ENCODE results near the gene CORIN.

CORIN gene

DNA sequence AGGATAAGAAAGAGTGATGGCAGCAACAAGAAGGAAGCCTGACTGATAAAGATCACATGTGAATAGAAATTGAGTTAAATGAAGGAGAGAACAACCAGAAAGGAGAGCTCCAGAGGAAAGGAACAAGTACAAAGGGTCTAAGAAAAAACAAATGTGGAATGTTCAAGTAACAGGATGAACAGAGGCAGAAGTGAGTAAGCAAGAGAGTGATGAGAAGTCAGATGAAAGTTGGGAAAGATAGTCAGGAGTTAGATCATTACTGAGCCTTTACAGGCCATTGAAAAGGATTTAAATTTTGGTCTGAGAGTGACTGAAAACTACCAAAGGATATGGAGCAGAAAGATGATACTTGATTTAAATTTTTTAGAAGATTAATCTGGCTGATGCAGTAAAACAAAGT, 38.4 kb upstream of the CORIN start:
- H3K14ac ChIP-seq (ENCODE audit: low read length): no peak overlapping the region
- no peaks in the 10 kb centered on the region for H3K79me1 ChIP-seq (ENCODE audit: low read length)
- no peak for DNase-seq
- H2AFZ ChIP-seq (ENCODE audit: insufficient read depth, low read length, poor library complexity): no peak overlapping the region
- H4K8ac ChIP-seq (ENCODE audit: low read depth, low read length): no peak overlapping the region
- H3K79me2 ChIP-seq (ENCODE audit: control insufficient read depth, insufficient read depth, low read length, poor library complexity): no peaks in the 10 kb centered on the region
- H3K23ac ChIP-seq (ENCODE audit: low read length): no peak overlapping the region
- no peaks in the 10 kb centered on the region for H3K9me3 ChIP-seq (ENCODE audit: insufficient read depth, low read depth, low read length)
- H3K18ac ChIP-seq (ENCODE audit: low read length): no peak overlapping the region
- no peak overlapping the region for H3K27ac ChIP-seq (ENCODE audit: low read depth, low read length)
- H2BK120ac ChIP-seq (ENCODE audit: insufficient read depth, low read length, poor library complexity): no peak overlapping the region
- H2AK5ac ChIP-seq (ENCODE audit: low read length): no peak overlapping the region
- peaks cover 5 to 11% of the 10 kb centered on the region in 2 experiments for H3K36me3 ChIP-seq (ENCODE audit: control insufficient read depth in 1 of 2, insufficient read depth in 2 of 2, low read length in 2 of 2)
- H3K9ac ChIP-seq (ENCODE audit: low read length): no peak overlapping the region
- no peak overlapping the region for H2BK12ac ChIP-seq (ENCODE audit: low read length)
- H3K4me3 ChIP-seq (ENCODE audit: low read depth, low read length): no peak overlapping the region
- no peak overlapping the region for H3K4me2 ChIP-seq (ENCODE audit: low read length)
- no peak overlapping the region for H4K91ac ChIP-seq (ENCODE audit: low read depth, low read length)
- H2BK5ac ChIP-seq (ENCODE audit: low read depth, low read length, poor library complexity): no peak overlapping the region
- H3K4ac ChIP-seq (ENCODE audit: low read depth, low read length): no peak overlapping the region
- no peaks in the 10 kb centered on the region for H3K4me1 ChIP-seq (ENCODE audit: control insufficient read depth in 1 of 2, insufficient read depth in 2 of 2, low read length in 2 of 2)
- no peaks in the 10 kb centered on the region for H3K27me3 ChIP-seq (ENCODE audit: insufficient read depth, low read length)
- H4K12ac ChIP-seq (ENCODE audit: low read depth, low read length): no peak overlapping the region

DNA sequence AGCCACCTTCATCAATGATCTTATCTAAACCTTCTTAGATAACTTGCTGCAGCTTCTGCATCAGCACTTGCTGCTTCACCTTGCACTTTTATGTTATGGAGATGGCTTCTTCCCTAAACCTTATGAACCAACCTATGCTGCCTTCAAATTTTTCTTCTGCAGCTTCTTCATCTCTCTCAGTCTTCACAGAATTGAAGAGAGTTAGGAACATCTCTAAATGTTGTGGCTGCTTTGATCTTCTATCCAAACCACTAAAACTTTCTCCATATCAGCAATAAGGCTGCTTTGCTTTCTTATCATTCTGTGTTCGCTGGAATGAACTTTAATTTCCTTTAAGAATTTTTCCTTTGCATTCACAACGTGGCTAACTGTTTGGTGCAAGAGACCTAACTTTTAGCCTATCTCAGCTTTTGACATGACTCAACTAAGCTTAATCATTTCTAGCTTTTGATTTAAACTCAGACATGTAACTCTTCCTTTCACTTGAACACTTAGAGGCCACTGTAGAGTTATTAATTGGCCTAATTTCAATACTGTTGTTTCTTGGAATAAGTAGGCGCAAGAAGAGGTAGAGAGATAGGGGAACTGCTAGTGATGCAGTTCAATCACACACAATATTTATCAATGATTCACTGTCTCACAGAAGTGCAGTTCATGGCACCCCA, 36.1 kb upstream of the CORIN start:
- Histone ChIP-seq H2BK120ac (ENCODE audit: insufficient read depth, low read length, poor library complexity) (no peak overlapping the region), H3K9ac (ENCODE audit: low read length) (no peak overlapping the region), H3K27me3 (ENCODE audit: insufficient read depth, low read length) (no peaks in the 10 kb centered on the region), H3K27ac (ENCODE audit: low read depth, low read length) (no peak overlapping the region), H3K4me3 (ENCODE audit: low read depth, low read length) (no peak overlapping the region), H3K9me3 (ENCODE audit: insufficient read depth, low read depth, low read length) (no peaks in the 10 kb centered on the region), H3K4me1 (ENCODE audit: control insufficient read depth in 1 of 2, insufficient read depth in 2 of 2, low read length in 2 of 2) (no peaks in the 10 kb centered on the region), H3K79me1 (ENCODE audit: low read length) (no peaks in the 10 kb centered on the region), H3K4ac (ENCODE audit: low read depth, low read length) (no peak overlapping the region), H2BK5ac (ENCODE audit: low read depth, low read length, poor library complexity) (no peak overlapping the region), H3K23ac (ENCODE audit: low read length) (no peak overlapping the region), H3K36me3 (ENCODE audit: control insufficient read depth in 1 of 2, insufficient read depth in 2 of 2, low read length in 2 of 2) (peaks cover 2 to 10% of the 10 kb centered on the region in 2 experiments), H2AK5ac (ENCODE audit: low read length) (no peak overlapping the region), H4K91ac (ENCODE audit: low read depth, low read length) (no peak overlapping the region), H3K79me2 (ENCODE audit: control insufficient read depth, insufficient read depth, low read length, poor library complexity) (no peaks in the 10 kb centered on the region), H4K8ac (ENCODE audit: low read depth, low read length) (no peak overlapping the region), H3K14ac (ENCODE audit: low read length) (no peak overlapping the region), H2BK12ac (ENCODE audit: low read length) (no peak overlapping the region), H3K4me2 (ENCODE audit: low read length) (no peak overlapping the region), H4K12ac (ENCODE audit: low read depth, low read length) (no peak overlapping the region), H3K18ac (ENCODE audit: low read length) (no peak overlapping the region), H2AFZ (ENCODE audit: insufficient read depth, low read length, poor library complexity) (no peak overlapping the region)
- no peak for DNase-seq
- no CpG with 5 or more reads among the region's 3 CpGs for WGBS (ENCODE audit: extremely low coverage, insufficient coverage, insufficient read length)

DNA sequence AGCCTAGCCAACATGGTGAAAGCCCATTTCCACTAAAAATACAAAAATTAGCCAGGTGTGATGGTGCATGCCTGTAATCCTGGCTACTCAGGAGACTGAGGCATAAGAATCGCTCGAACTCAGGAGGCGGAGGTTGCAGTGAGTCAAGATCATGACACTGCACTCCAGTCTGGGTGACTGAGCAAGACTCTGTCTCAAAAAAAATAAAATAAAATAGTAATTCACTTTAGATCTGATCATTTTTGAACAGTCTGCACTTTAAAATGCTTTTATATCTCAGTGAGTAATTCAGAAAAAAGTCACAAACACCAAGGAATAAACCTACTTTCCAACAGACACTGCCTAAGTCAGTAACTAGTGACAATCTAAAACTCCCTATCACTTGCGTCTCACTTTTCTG, 25.6 kb upstream of the CORIN start:
- no peak for DNase-seq
- no peak overlapping the region for H3K9ac ChIP-seq (ENCODE audit: low read length)
- no peak overlapping the region for H3K4me2 ChIP-seq (ENCODE audit: low read length)
- H2AFZ ChIP-seq (ENCODE audit: insufficient read depth, low read length, poor library complexity): no peak overlapping the region
- WGBS (ENCODE audit: extremely low coverage, insufficient coverage, insufficient read length): no CpG with 5 or more reads among the region's 4 CpGs
- H2BK120ac ChIP-seq (ENCODE audit: insufficient read depth, low read length, poor library complexity): no peak overlapping the region
- H3K79me2 ChIP-seq (ENCODE audit: control insufficient read depth, insufficient read depth, low read length, poor library complexity): no peaks in the 10 kb centered on the region
- no peak overlapping the region for H3K4ac ChIP-seq (ENCODE audit: low read depth, low read length)
- H3K23ac ChIP-seq (ENCODE audit: low read length): no peak overlapping the region
- no peak overlapping the region for H3K27ac ChIP-seq (ENCODE audit: low read depth, low read length)
- no peaks in the 10 kb centered on the region for H3K9me3 ChIP-seq (ENCODE audit: insufficient read depth, low read depth, low read length)
- no peak overlapping the region for H4K8ac ChIP-seq (ENCODE audit: low read depth, low read length)
- H3K18ac ChIP-seq (ENCODE audit: low read length): no peak overlapping the region
- no peak overlapping the region for H3K14ac ChIP-seq (ENCODE audit: low read length)
- no peak overlapping the region for H3K4me3 ChIP-seq (ENCODE audit: low read depth, low read length)
- H3K4me1 ChIP-seq (ENCODE audit: control insufficient read depth in 1 of 2, insufficient read depth in 2 of 2, low read length in 2 of 2): no peaks in the 10 kb centered on the region
- H3K36me3 ChIP-seq (ENCODE audit: control insufficient read depth in 1 of 2, insufficient read depth in 2 of 2, low read length in 2 of 2): peaks cover 0 to 11% of the 10 kb centered on the region in 2 experiments
- H4K91ac ChIP-seq (ENCODE audit: low read depth, low read length): no peak overlapping the region
- no peak overlapping the region for H2AK5ac ChIP-seq (ENCODE audit: low read length)
- H4K12ac ChIP-seq (ENCODE audit: low read depth, low read length): no peak overlapping the region
- H3K27me3 ChIP-seq (ENCODE audit: insufficient read depth, low read length): no peaks in the 10 kb centered on the region
- H2BK5ac ChIP-seq (ENCODE audit: low read depth, low read length, poor library complexity): no peak overlapping the region
- no peak overlapping the region for H2BK12ac ChIP-seq (ENCODE audit: low read length)
- H3K79me1 ChIP-seq (ENCODE audit: low read length): no peaks in the 10 kb centered on the region

DNA sequence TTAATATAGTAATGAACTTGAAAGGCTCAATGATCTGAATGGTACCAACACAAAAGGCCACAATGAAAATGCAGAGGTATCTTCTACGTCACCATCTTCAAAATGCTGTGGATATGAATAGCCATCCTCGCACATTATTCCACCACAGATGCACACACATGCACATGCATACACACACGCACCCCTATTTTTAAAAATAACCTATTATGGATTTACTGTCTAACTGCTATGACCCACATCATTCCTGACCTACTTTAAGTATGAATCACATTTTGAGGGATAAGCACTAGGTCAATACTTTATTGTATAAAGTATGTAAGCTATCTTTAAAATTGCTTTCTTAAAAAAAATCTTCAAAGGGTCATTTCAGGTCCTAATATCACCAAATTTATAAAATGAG, 24.4 kb upstream of the CORIN start:
- no peak overlapping the region for H2AK5ac ChIP-seq (ENCODE audit: low read length)
- H3K9ac ChIP-seq (ENCODE audit: low read length): no peak overlapping the region
- no peak overlapping the region for H3K4me3 ChIP-seq (ENCODE audit: low read depth, low read length)
- no peak overlapping the region for H3K27ac ChIP-seq (ENCODE audit: low read depth, low read length)
- no peak overlapping the region for H4K8ac ChIP-seq (ENCODE audit: low read depth, low read length)
- H3K27me3 ChIP-seq (ENCODE audit: insufficient read depth, low read length): no peaks in the 10 kb centered on the region
- H4K91ac ChIP-seq (ENCODE audit: low read depth, low read length): no peak overlapping the region
- no peak overlapping the region for H2BK12ac ChIP-seq (ENCODE audit: low read length)
- no peaks in the 10 kb centered on the region for H3K9me3 ChIP-seq (ENCODE audit: insufficient read depth, low read depth, low read length)
- H2AFZ ChIP-seq (ENCODE audit: insufficient read depth, low read length, poor library complexity): no peak overlapping the region
- no peak overlapping the region for H3K14ac ChIP-seq (ENCODE audit: low read length)
- no peak overlapping the region for H3K23ac ChIP-seq (ENCODE audit: low read length)
- no peak overlapping the region for H2BK5ac ChIP-seq (ENCODE audit: low read depth, low read length, poor library complexity)
- no peak overlapping the region for H3K18ac ChIP-seq (ENCODE audit: low read length)
- no peaks in the 10 kb centered on the region for H3K79me1 ChIP-seq (ENCODE audit: low read length)
- no CpG with 5 or more reads among the region's 3 CpGs for WGBS (ENCODE audit: extremely low coverage, insufficient coverage, insufficient read length)
- peaks cover 2% of the 10 kb centered on the region for H3K79me2 ChIP-seq (ENCODE audit: control insufficient read depth, insufficient read depth, low read length, poor library complexity)
- no peak overlapping the region for H4K12ac ChIP-seq (ENCODE audit: low read depth, low read length)
- H3K36me3 ChIP-seq (ENCODE audit: control insufficient read depth in 1 of 2, insufficient read depth in 2 of 2, low read length in 2 of 2): peaks cover 0 to 11% of the 10 kb centered on the region in 2 experiments
- H3K4ac ChIP-seq (ENCODE audit: low read depth, low read length): no peak overlapping the region
- no peak overlapping the region for H3K4me2 ChIP-seq (ENCODE audit: low read length)
- H2BK120ac ChIP-seq (ENCODE audit: insufficient read depth, low read length, poor library complexity): no peak overlapping the region
- no peaks in the 10 kb centered on the region for H3K4me1 ChIP-seq (ENCODE audit: control insufficient read depth in 1 of 2, insufficient read depth in 2 of 2, low read length in 2 of 2)
- DNase-seq: peak in 1 of 2 donors; percentile 20
